HG03097 (cell line): Measurements from ENCODE around the gene CACNG1.

Experiments
- ATAC-seq: cut with Tn5 transposase; IDR thresholded peaks from one replicate; pipeline ENCODE4 v1.9.1; 2021; ENCODE audit not compliant: unreplicated experiment, low FRiP score

Gene CACNG1

GRCh38 chr17:67050471-67051154, 6.3 kb downstream of the CACNG1 start:
- ATAC-seq: no peak

- no peak for ATAC-seq
These were observed 6.8 kb downstream of the CACNG1 start for GRCh38 chr17:67051155-67051538.

GRCh38 chr17:67051837-67052236, 7.5 kb downstream of the CACNG1 start:
- no peak for ATAC-seq

- no peak for ATAC-seq
These were observed 8.5 kb downstream of the CACNG1 start for GRCh38 chr17:67052720-67053437.

- no peak for ATAC-seq
These were observed 9.2 kb downstream of the CACNG1 start for GRCh38 chr17:67053438-67054000.

- ATAC-seq: no peak
These were observed 9.7 kb downstream of the CACNG1 start for GRCh38 chr17:67054011-67054591.

- ATAC-seq: no peak
These were observed 10.3 kb downstream of the CACNG1 start for GRCh38 chr17:67054608-67055007.

- ATAC-seq: no peak
These were observed 10.7 kb downstream of the CACNG1 start for GRCh38 chr17:67055041-67055443.

GRCh38 chr17:67055811-67056745, 11.7 kb downstream of the CACNG1 start:
- no peak for ATAC-seq

GRCh38 chr17:67056746-67057490, 12.6 kb downstream of the CACNG1 start:
- ATAC-seq: no peak

- ATAC-seq: no peak
These were observed 13.7 kb downstream of the CACNG1 start for GRCh38 chr17:67058036-67058435.

- ATAC-seq: no peak
These were observed 15.0 kb downstream of the CACNG1 start for GRCh38 chr17:67059372-67059771.

- ATAC-seq: no peak
These were observed 18.8 kb downstream of the CACNG1 start for GRCh38 chr17:67063141-67063540.

GRCh38 chr17:67066717-67067116, 22.4 kb downstream of the CACNG1 start:
- no peak for ATAC-seq

- no peak for ATAC-seq
These were observed 23.5 kb downstream of the CACNG1 start for GRCh38 chr17:67067571-67068482.

- ATAC-seq: no peak
These were observed 24.6 kb downstream of the CACNG1 start for GRCh38 chr17:67068999-67069398.

GRCh38 chr17:67069603-67070136, 25.3 kb downstream of the CACNG1 start:
- ATAC-seq: no peak

- ATAC-seq: no peak
These were observed 27.2 kb downstream of the CACNG1 start for GRCh38 chr17:67071595-67071994.

GRCh38 chr17:67072885-67073284, 28.5 kb downstream of the CACNG1 start:
- ATAC-seq: no peak
